Keratinocyte (primary cell): ENCODE measurements around the gene WNT9B. TPM values are rescaled to one million over a fixed set of nuclear protein-coding genes. Genes with fewer than 3 reads are reported as not detected.

Experiments
- DNase-seq: peaks from one replicate; pipeline ENCODE4 v3.0.0-alpha.2; 2011; ENCODE audit warnings: low read depth, missing footprints, low spot score
- FAIRE-seq: peaks from 2 replicates; lab custom pipeline; 2011; peaks lifted over from hg19 to GRCh38; lab: Jason Lieb, UNC
- H2AFZ ChIP-seq: 2 replicates; pipeline ENCODE4 v1.6.0; 2012; ENCODE audit warnings: low read length, control low read depth, inconsistent platforms; ENCODE audit not compliant: control insufficient read depth
- H3K27ac ChIP-seq: 2 replicates; pipeline ENCODE4 v1.5.1; 2011; ENCODE audit warnings: low read length; ENCODE audit not compliant: control insufficient read depth, insufficient read depth
- H3K27me3 ChIP-seq: 3 replicates; pipeline ENCODE4 v1.6.0; 2011; ENCODE audit warnings: low read length; ENCODE audit not compliant: control insufficient read depth, insufficient read depth; ENCODE audit errors: extremely low read depth
- H3K36me3 ChIP-seq, 2 experiments: 2 replicates in 1 of 2; 3 replicates in 1 of 2; pipeline ENCODE4 v1.5.1; 2011; ENCODE audit warnings: low read length in 2 of 2, mild to moderate bottlenecking in 1 of 2; ENCODE audit not compliant: control insufficient read depth in 2 of 2, insufficient read depth in 2 of 2; ENCODE audit errors: extremely low read depth in 1 of 2
- H3K4me1 ChIP-seq: 3 replicates; pipeline ENCODE4 v1.5.1; 2011; ENCODE audit warnings: low read length; ENCODE audit not compliant: control insufficient read depth, insufficient read depth; ENCODE audit errors: extremely low read depth
- H3K4me2 ChIP-seq: 3 replicates; pipeline ENCODE4 v1.6.0; 2011; ENCODE audit warnings: low read depth, low read length; ENCODE audit not compliant: control insufficient read depth, insufficient read depth; ENCODE audit errors: extremely low read depth
- H3K4me3 ChIP-seq, 3 experiments: fragments of 200-600 bp in 1 of 3; sonication (generic) in 1 of 3; 2 replicates in 2 of 3; 3 replicates in 1 of 3; pipeline ENCODE4 v1.5.1; 2011 to 2016; ENCODE audit warnings: low read length in 3 of 3, mild to moderate bottlenecking in 3 of 3, control low read depth in 2 of 3, inconsistent platforms in 1 of 3, low read depth in 1 of 3, mixed read lengths in 1 of 3, mixed run types in 1 of 3, moderate library complexity in 1 of 3; ENCODE audit not compliant: control insufficient read depth in 2 of 3, insufficient read depth in 2 of 3; ENCODE audit errors: extremely low read depth in 1 of 3
- H3K79me2 ChIP-seq: 2 replicates; pipeline ENCODE4 v1.6.0; 2012; ENCODE audit warnings: low read length; ENCODE audit not compliant: control insufficient read depth, insufficient read depth
- H3K9ac ChIP-seq: 3 replicates; pipeline ENCODE4 v1.6.0; 2011; ENCODE audit warnings: low read length; ENCODE audit not compliant: control insufficient read depth, insufficient read depth; ENCODE audit errors: extremely low read depth
- H3K9me1 ChIP-seq: 3 replicates; pipeline ENCODE4 v1.6.0; 2011; ENCODE audit warnings: low read length; ENCODE audit not compliant: control insufficient read depth, insufficient read depth; ENCODE audit errors: extremely low read depth
- H3K9me3 ChIP-seq: 2 replicates; pipeline ENCODE4 v1.5.1; 2012; ENCODE audit warnings: low read depth, low read length; ENCODE audit not compliant: control insufficient read depth
- H4K20me1 ChIP-seq: 3 replicates; pipeline ENCODE4 v1.6.0; 2011; ENCODE audit warnings: low read length; ENCODE audit not compliant: control insufficient read depth, insufficient read depth; ENCODE audit errors: extremely low read depth
- CTCF ChIP-seq, 3 experiments: IDR thresholded peaks in 1 of 3; conservative IDR thresholded peaks in 1 of 3; optimal IDR thresholded peaks in 1 of 3; 2 replicates in 2 of 3; 3 replicates in 1 of 3; pipeline versions ENCODE3 to v1.5.1; 2011; ENCODE audit warnings: low read length in 3 of 3, mild to moderate bottlenecking in 3 of 3, moderate library complexity in 2 of 3, control low read depth in 1 of 3, inconsistent platforms in 1 of 3; ENCODE audit not compliant: insufficient read depth in 2 of 3; ENCODE audit errors: extremely low read depth in 1 of 3
- EZH2 ChIP-seq: IDR thresholded peaks from one replicate; pipeline ENCODE4 v1.6.1; 2012; ENCODE audit warnings: inconsistent platforms, mild to moderate bottlenecking, low read length, moderate library complexity
- dilution Hi-C: fragments of 300-500 bp; cut with MboI; formaldehyde crosslinking; loops from one replicate; pipeline ENCODE4 v1.7.0; 2020; ENCODE audit warnings: low sequenced_read_pairs; ENCODE audit not compliant: extremely low pct_ligation_motif_present
- polyA plus RNA-seq, 5 experiments: library from polyadenylated mRNA; depleted of rRNA in 3 of 5; stranded (reverse) in 3 of 5; stranded (forward) in 1 of 5; unstranded in 1 of 5; fragments of >200 nt; gene quantifications; 1 replicate in 1 of 5; 2 replicates in 3 of 5; 3 replicates in 1 of 5; pipeline versions ENCODE4 v1.2.1 to v1.2.3, GENCODE V29; 2011 to 2012; ENCODE audit warnings: missing spikeins in 2 of 5, low read depth in 1 of 5, low replicate concordance in 1 of 5

WNT9B gene
- polyA plus RNA-seq, 1 donor (not counting 4 experiments of a cell fraction or from before 2014, with no cell fraction given): not detected

DNA sequence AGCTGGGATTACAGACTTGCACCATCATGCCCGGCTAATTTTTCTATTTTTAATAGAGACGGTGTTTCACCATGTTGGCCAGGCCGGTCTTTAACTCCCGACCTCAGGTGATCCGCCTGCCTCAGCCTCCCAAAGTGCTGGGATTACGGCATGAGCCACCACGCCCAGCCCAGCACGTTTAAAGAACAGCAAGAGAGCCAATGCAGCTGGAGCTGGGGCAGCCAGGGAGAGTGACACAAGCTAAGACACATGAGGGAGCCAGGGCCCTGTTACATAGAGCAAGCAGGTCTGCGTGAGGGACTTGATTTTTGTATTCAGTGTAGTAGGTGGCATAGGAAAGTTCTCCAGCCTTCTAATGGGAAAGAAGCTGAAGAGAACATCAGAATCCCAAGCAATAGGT is 49.9 kb downstream of the WNT9B start:
- Histone ChIP-seq H3K9me1 (no peaks in the 10 kb centered on the region), H3K4me2 (no peak overlapping the region), H3K9ac (no peak overlapping the region), H3K27me3 (peaks cover 4% of the 10 kb centered on the region), H3K79me2 (no peaks in the 10 kb centered on the region), H2AFZ (no peak overlapping the region), H4K20me1 (no peaks in the 10 kb centered on the region), H3K27ac (no peak overlapping the region), H3K4me1 (no peaks in the 10 kb centered on the region), H3K9me3 (no peaks in the 10 kb centered on the region), H3K36me3 (no peaks in the 10 kb centered on the region), H3K4me3 (no peak overlapping the region)
- FAIRE-seq: no peak
- no peak for DNase-seq
- TF ChIP-seq CTCF (optimal IDR thresholded peaks at IDR 0.05 in 1 of 3, IDR thresholded peaks at IDR 0.05 in 1 of 3, conservative IDR thresholded peaks at IDR 0.05 in 1 of 3; ENCODE audit: extremely low read depth in 1 of 3, insufficient read depth in 2 of 3, low read length in 3 of 3) (no peak), EZH2 (no peak)
- dilution Hi-C loops: no loop called here

DNA sequence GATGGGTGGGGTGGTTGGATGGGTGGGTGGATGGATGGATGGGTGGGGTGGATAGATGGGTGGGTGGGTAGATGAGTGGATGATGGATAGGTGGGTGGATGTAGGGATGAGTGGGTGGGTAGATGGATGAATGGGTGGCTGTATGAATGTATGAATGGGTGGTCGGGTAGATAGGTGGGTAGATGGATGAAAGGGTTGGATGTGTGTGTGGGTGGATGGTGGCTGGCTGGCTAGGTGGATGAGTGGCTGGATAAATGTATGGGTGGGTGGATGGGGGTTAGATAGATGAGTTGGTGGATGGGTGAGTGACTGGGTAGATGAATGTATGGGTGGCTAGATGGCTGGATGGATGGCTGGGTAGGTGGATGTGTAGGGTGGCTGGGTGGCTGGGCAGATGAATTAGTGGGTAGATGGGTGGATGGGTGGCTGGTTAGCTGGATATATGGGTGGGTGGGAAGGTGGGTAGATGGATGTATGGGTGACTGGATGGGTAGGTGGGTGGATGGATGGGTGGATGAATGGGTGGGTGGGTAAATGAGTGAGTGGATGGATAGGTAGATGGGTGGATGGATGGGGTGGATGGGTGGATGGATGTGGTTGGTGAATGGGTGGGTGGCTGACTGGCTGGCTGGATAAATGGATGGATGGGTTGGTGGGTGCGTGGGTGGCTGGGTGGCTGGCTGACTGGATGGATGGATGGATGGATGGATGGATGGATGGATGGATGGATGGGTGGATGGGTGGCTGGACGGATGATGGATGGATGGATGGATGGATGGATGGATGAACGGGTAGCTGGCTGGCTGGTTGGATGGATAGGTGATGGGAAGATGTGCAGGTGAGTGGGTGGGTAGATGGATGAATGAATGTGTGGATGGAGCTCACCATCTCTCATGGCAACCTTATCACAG is 52.6 kb downstream of the WNT9B start:
- no peak overlapping the region for H3K4me2 ChIP-seq
- H3K9me3 ChIP-seq: no peaks in the 10 kb centered on the region
- no peaks in the 10 kb centered on the region for H3K79me2 ChIP-seq
- H3K9ac ChIP-seq: no peak overlapping the region
- peaks cover 6% of the 10 kb centered on the region for H3K27me3 ChIP-seq
- dilution Hi-C loops: no loop called here
- H4K20me1 ChIP-seq: no peaks in the 10 kb centered on the region
- FAIRE-seq (no peak), DNase-seq (no peak)
- no peaks in the 10 kb centered on the region for H3K4me1 ChIP-seq
- TF ChIP-seq CTCF (optimal IDR thresholded peaks at IDR 0.05 in 1 of 3, IDR thresholded peaks at IDR 0.05 in 1 of 3, conservative IDR thresholded peaks at IDR 0.05 in 1 of 3; ENCODE audit: extremely low read depth in 1 of 3, insufficient read depth in 2 of 3, low read length in 3 of 3) (no peak), EZH2 (no peak)
- no peaks in the 10 kb centered on the region for H3K9me1 ChIP-seq
- H2AFZ ChIP-seq: no peak overlapping the region
- no peak overlapping the region for H3K4me3 ChIP-seq
- no peaks in the 10 kb centered on the region for H3K36me3 ChIP-seq
- no peak overlapping the region for H3K27ac ChIP-seq
